Eye (tissue), 1 donor: ENCODE data around the gene RBMS3.
A peak's percentile ranks its signal among the peaks of the same experiment; 100 is the strongest.
"Not testable (repeated sequence)": the region's sequence is repeated elsewhere in the genome, so short reads cannot be mapped to it uniquely, and the experiment has no call there.

Source experiments
- DNase-seq: peaks from one replicate; pipeline ENCODE4 v3.0.0-alpha.2; 2015

Gene RBMS3

GRCh38 chr3:29280404-29281093 is at the start of gene RBMS3:
TSS of gene RBMS3 (plus strand) at chr3:29281071.
- DNase-seq, result peak; percentile 93

GRCh38 chr3:29233126-29233525 is 47.7 kb upstream of the RBMS3 start:
- not testable (repeated sequence) for DNase-seq

- no peak for DNase-seq
These were observed 44.6 kb upstream of the RBMS3 start for GRCh38 chr3:29236146-29236840.

GRCh38 chr3:29239376-29239775 is 41.5 kb upstream of the RBMS3 start:
- no peak for DNase-seq

- no peak for DNase-seq
These were observed 40.6 kb upstream of the RBMS3 start for GRCh38 chr3:29240248-29240647.

- no peak for DNase-seq
These were observed 40.0 kb upstream of the RBMS3 start for GRCh38 chr3:29240887-29241286.

- no peak for DNase-seq
These were observed 39.0 kb upstream of the RBMS3 start for GRCh38 chr3:29241855-29242254.

GRCh38 chr3:29242296-29242695 is 38.6 kb upstream of the RBMS3 start:
- no peak for DNase-seq

- no peak for DNase-seq
These were observed 35.4 kb upstream of the RBMS3 start for GRCh38 chr3:29245441-29245840.

GRCh38 chr3:29247088-29247745 is 33.7 kb upstream of the RBMS3 start:
- no peak for DNase-seq

GRCh38 chr3:29249829-29250345 is 31.0 kb upstream of the RBMS3 start:
- peak; percentile 77 for DNase-seq

- DNase-seq, result no peak
These were observed 24.8 kb upstream of the RBMS3 start for GRCh38 chr3:29255854-29256696.

- DNase-seq, result no peak
These were observed 22.7 kb upstream of the RBMS3 start for GRCh38 chr3:29258161-29258560.

- DNase-seq, result no peak
These were observed 19.8 kb upstream of the RBMS3 start for GRCh38 chr3:29261119-29261518.

- no peak for DNase-seq
These were observed 17.4 kb upstream of the RBMS3 start for GRCh38 chr3:29263476-29263875.

GRCh38 chr3:29265509-29266072 is 15.3 kb upstream of the RBMS3 start:
- no peak for DNase-seq

- peak; percentile 47 for DNase-seq
These were observed 13.6 kb upstream of the RBMS3 start for GRCh38 chr3:29267226-29267625.

- no peak for DNase-seq
These were observed 12.2 kb upstream of the RBMS3 start for GRCh38 chr3:29268651-29269050.

GRCh38 chr3:29270752-29271151 is 10.1 kb upstream of the RBMS3 start:
- no peak for DNase-seq

- DNase-seq, result no peak
These were observed 9.4 kb upstream of the RBMS3 start for GRCh38 chr3:29271475-29271874.

- DNase-seq, result no peak
These were observed 6.2 kb upstream of the RBMS3 start for GRCh38 chr3:29274667-29275066.

- DNase-seq, result peak; percentile 17
These were observed 5.6 kb upstream of the RBMS3 start for GRCh38 chr3:29275309-29275708.

GRCh38 chr3:29277249-29277648 is 3.6 kb upstream of the RBMS3 start:
- DNase-seq, result no peak
